GM12878 (cell line): Measurements from ENCODE around the gene AGRN. TPM values are rescaled to one million over a fixed set of nuclear protein-coding genes. Genes with fewer than 3 reads are reported as not detected.

Experiments used
- ATAC-seq: fragments of 200-7000 bp; cut with Tn5 transposase; 3 replicates; pipeline ENCODE4 v1.9.1; 2020; ENCODE audit warnings: mild to moderate bottlenecking, moderate library complexity
- BruUV-seq: library from RNA; stranded (reverse); fragments of 400-500 nt; replicated peaks from 2 replicates; lab custom pipeline; 2021; lab: Mats Ljungman, UMichigan
- CTCF ChIA-PET: fragments of 300-600 bp; sonication (Branson Sonifier 250); formaldehyde crosslinking; extraction: SDS; loops from one replicate; lab custom pipeline; 2021; ENCODE audit warnings: inconsistent platforms; lab: Yijun Ruan, JAX
- POLR2A ChIA-PET: fragments of 350-600 bp; formaldehyde crosslinking; extraction: SDS; loops from one replicate; lab custom pipeline; 2021; ENCODE audit warnings: inconsistent platforms; lab: Charles Lee
- RAD21 ChIA-PET: fragments of 300-600 bp; sonication (Branson Sonifier 250); formaldehyde crosslinking; loops from one replicate; lab custom pipeline; 2023; ENCODE audit warnings: antibody characterized with exemption; ENCODE audit not compliant: unreplicated experiment; lab: Charles Lee
- SMC1A ChIA-PET: fragments of 300-600 bp; sonication (Branson Sonifier 250); formaldehyde crosslinking; loops from one replicate; lab custom pipeline; 2023; ENCODE audit not compliant: unreplicated experiment, uncharacterized antibody; lab: Charles Lee
- DNase-seq: peaks from one replicate; pipeline ENCODE4 v3.0.0-alpha.2; 2011; ENCODE audit warnings: low read depth, low spot score
- FAIRE-seq: peaks from 3 replicates; lab custom pipeline; 2011; peaks lifted over from hg19 to GRCh38; lab: Jason Lieb, UNC
- H2AFZ ChIP-seq: 2 replicates; pipeline ENCODE4 v1.6.0; 2011; ENCODE audit warnings: low read depth, low read length, control low read depth; ENCODE audit not compliant: control insufficient read depth
- H3K27ac ChIP-seq: 2 replicates; pipeline ENCODE4 v1.5.1; 2011; ENCODE audit warnings: control low read depth; ENCODE audit not compliant: control insufficient read depth, insufficient read depth
- H3K27me3 ChIP-seq, 2 experiments: replicated peaks in 1 of 2; 2 replicates each; pipeline versions ENCODE4 v1.6.0 to v1.6.1; 2011; ENCODE audit warnings: low read length in 1 of 2; ENCODE audit not compliant: control insufficient read depth in 2 of 2, insufficient read depth in 2 of 2
- H3K36me3 ChIP-seq, 2 experiments: 2 replicates each; pipeline ENCODE4 v1.5.1; 2011; ENCODE audit warnings: low read length in 1 of 2; ENCODE audit not compliant: control insufficient read depth in 2 of 2, insufficient read depth in 2 of 2
- H3K4me1 ChIP-seq: 2 replicates; pipeline ENCODE4 v1.6.1; 2011; ENCODE audit warnings: mild to moderate bottlenecking, low read length, moderate library complexity, mixed read lengths; ENCODE audit not compliant: control insufficient read depth, insufficient read depth
- H3K4me2 ChIP-seq: 2 replicates; pipeline ENCODE4 v1.6.0; 2011; ENCODE audit warnings: control low read depth; ENCODE audit not compliant: control insufficient read depth, insufficient read depth
- H3K4me3 ChIP-seq: fragments of 200-600 bp; sonication (generic); 2 replicates; pipeline ENCODE4 v1.5.1; 2016
- H3K79me2 ChIP-seq: 2 replicates; pipeline ENCODE4 v1.6.0; 2011; ENCODE audit warnings: low read length; ENCODE audit not compliant: control insufficient read depth, insufficient read depth
- H3K9ac ChIP-seq: 2 replicates; pipeline ENCODE4 v1.8.0; 2011; ENCODE audit warnings: low read length, control low read depth, mixed read lengths; ENCODE audit not compliant: control insufficient read depth, insufficient read depth
- H3K9me3 ChIP-seq: replicated peaks from 3 replicates; pipeline ENCODE4 v1.5.1; 2011; ENCODE audit warnings: mild to moderate bottlenecking, low read length; ENCODE audit not compliant: control insufficient read depth, insufficient read depth
- H4K20me1 ChIP-seq: 2 replicates; pipeline ENCODE4 v1.6.0; 2011; ENCODE audit not compliant: control insufficient read depth, insufficient read depth
- ASH2L ChIP-seq: fragments of 300-600, 200-600 bp; sonication (generic); IDR thresholded peaks from 2 replicates; pipeline ENCODE4 v1.6.1; 2017; ENCODE audit warnings: low read depth, mild to moderate bottlenecking, borderline replicate concordance
- ATF3 ChIP-seq: IDR thresholded peaks from 2 replicates; pipeline ENCODE4 v1.6.1; 2011; ENCODE audit warnings: low read depth, mild to moderate bottlenecking, low read length, moderate library complexity, borderline replicate concordance; ENCODE audit errors: extremely low read depth
- CBX5 ChIP-seq: sonication (generic); IDR thresholded peaks from 2 replicates; pipeline ENCODE4 v1.6.1; 2016; ENCODE audit warnings: low read depth, moderate library complexity, mild to moderate bottlenecking, inconsistent platforms
- MLLT1 ChIP-seq: fragments of 450-650 bp; IDR thresholded peaks from 2 replicates; pipeline ENCODE4 v1.6.1; 2016; ENCODE audit warnings: mild to moderate bottlenecking
- NR2F1 ChIP-seq: fragments of 450-650 bp; conservative IDR thresholded peaks from 2 replicates; pipeline ENCODE4 v1.6.1; 2017; ENCODE audit warnings: mild to moderate bottlenecking
- PBX3 ChIP-seq: IDR thresholded peaks from 2 replicates; pipeline ENCODE4 v1.6.1; 2011; ENCODE audit warnings: mild to moderate bottlenecking, low read depth, low read length, moderate library complexity; ENCODE audit not compliant: insufficient replicate concordance
- POLR2A ChIP-seq: IDR thresholded peaks from 2 replicates; pipeline ENCODE4 v1.6.1; 2011; ENCODE audit warnings: low read depth, mild to moderate bottlenecking, low read length
- POLR2AphosphoS5 ChIP-seq: IDR thresholded peaks from 2 replicates; pipeline ENCODE4 v1.6.1; 2011; ENCODE audit warnings: mild to moderate bottlenecking, low read length, inconsistent platforms
- TAF1 ChIP-seq: IDR thresholded peaks from 2 replicates; pipeline ENCODE4 v1.6.1; 2011; ENCODE audit warnings: mild to moderate bottlenecking, low read depth, low read length, borderline replicate concordance
- ZBTB33 ChIP-seq: fragments of 450-650 bp; IDR thresholded peaks from 2 replicates; pipeline ENCODE4 v1.6.1; 2017; ENCODE audit warnings: mild to moderate bottlenecking
- WGBS: methylation state at CpG from one replicate; pipeline ENCODE4 v1.1.6; 2016; ENCODE audit warnings: low lambda C conversion rate; ENCODE audit not compliant: insufficient replicate concordance, insufficient coverage; ENCODE audit errors: missing lambda C conversion rate; 5-methylcytosine and 5-hydroxymethylcytosine counted together
- in situ Hi-C: fragments of 300-500 bp; cut with MboI; formaldehyde crosslinking; loops from 9 replicates; pipeline ENCODE4 v1.14.3; 2018; ENCODE audit warnings: mixed read lengths
- intact Hi-C: fragments of 100-400 bp; cut with micrococcal nuclease; formaldehyde crosslinking; loops from one replicate; pipeline ENCODE4 v1.14.2; 2022; ENCODE audit not compliant: unreplicated experiment
- polyA plus RNA-seq, 11 experiments: library from polyadenylated mRNA; depleted of rRNA in 4 of 11; unstranded in 6 of 11; stranded (reverse) in 5 of 11; fragments of >200 nt; fragmentation: Nextera tagmentation in 4 of 11; fragmentation: Illumina TruSeq in 1 of 11; extraction: Ambion mirVana in 4 of 11; extraction: Trizol in 1 of 11; gene quantifications; 1 replicate in 1 of 11; 2 replicates in 10 of 11; pipeline versions ENCODE4 v1.2.1 to v1.2.3, GENCODE V29; 2011 to 2016; ENCODE audit warnings: inconsistent platforms in 2 of 11, missing spikeins in 2 of 11, low read depth in 1 of 11
- total RNA-seq, 4 experiments: library from RNA; depleted of rRNA in 3 of 4; stranded (reverse); fragments of >200 nt in 3 of 4; fragmentation: Illumina TruSeq in 1 of 4; extraction: Trizol in 1 of 4; gene quantifications; 2 replicates each; pipeline versions ENCODE4 v1.2.1 to v1.2.3, GENCODE V29; 2013 to 2021
- TF ChIP-seq, protein P1 (sequence below): IDR thresholded peaks from 2 replicates; pipeline ENCODE4 v1.6.1; 2012; ENCODE audit warnings: low read length, inconsistent platforms

Gene AGRN
- total and polyA plus RNA-seq, 10 of the 15 experiments (the other 5 are each of a cell fraction or from before 2014, with no cell fraction given), result 0.02 to 41.8 (median 4.1) TPM

DNA sequence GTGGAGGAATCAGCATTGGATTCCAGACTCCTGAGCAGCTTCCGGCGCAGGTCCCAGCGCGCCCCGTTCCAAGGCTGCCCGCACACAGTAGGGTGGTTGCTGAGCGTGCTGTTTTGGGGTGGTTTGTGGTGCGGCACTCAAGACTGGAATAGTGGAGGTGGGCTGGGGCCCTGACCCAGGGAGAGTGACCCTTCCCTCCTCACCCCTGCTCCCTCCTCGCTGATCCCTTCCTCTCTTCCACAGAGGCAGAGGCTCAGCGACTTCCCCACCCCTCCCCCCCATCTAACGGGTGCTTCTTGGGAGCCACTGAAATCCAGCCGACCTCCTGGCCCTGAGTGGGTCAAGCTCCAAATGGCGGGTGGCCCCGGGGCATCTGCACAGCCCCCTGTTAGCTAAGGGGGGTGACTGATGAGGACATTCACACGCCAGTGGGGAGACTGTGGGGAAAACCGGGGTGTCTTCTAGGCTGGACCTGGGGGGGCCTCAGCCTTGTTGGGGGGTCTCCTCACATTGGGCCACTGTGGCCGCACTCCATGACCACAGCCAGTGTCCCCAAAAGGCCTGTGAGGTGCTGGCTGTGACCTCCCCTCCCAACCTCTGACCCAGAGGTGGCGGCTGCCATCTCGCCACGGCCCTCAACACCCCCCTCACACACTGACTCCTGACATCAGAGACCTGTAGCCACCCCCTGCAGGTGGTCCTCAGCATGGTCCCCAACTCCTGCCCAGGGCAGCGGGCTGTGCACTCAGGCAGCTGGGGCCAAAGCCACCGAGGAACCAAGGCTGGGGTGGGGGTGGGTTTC, 16.1 kb upstream of the AGRN start:
- no peak for DNase-seq
- H4K20me1 ChIP-seq, result no peaks in the 10 kb centered on the region
- H3K36me3 ChIP-seq, result no peaks in the 10 kb centered on the region
- ChIA-PET SMC1A (no interaction called here), RAD21 (interaction anchor here (1.4 kb wide), 1 partner anchor 12 kb away, joined by 6 read pairs; no protein-coding TSS in a partner anchor), POLR2A (interaction anchor here (0.6 to 5.4 kb wide), 5 partner anchors 10 to 98 kb away, joined by 3 to 22 read pairs (median 6); partner anchors contain the start of genes AGRN and ISG15), CTCF (interaction anchor here (0.9 to 5.6 kb wide), 4 partner anchors 10 to 98 kb away, joined by 3 to 56 read pairs (median 20); partner anchors contain the start of genes ISG15 and PERM1)
- no peak overlapping the region for H3K27ac ChIP-seq
- FAIRE-seq, result no peak
- intact Hi-C loops, result no loop called here
- H3K9ac ChIP-seq, result no peak overlapping the region
- H2AFZ ChIP-seq, result no peak overlapping the region
- peaks cover 0 to 14% of the 10 kb centered on the region in 2 experiments; a peak in 2 of 4 replicates for H3K27me3 ChIP-seq
- in situ Hi-C loops, result no loop called here
- no peaks in the 10 kb centered on the region for H3K9me3 ChIP-seq
- no peaks in the 10 kb centered on the region for H3K79me2 ChIP-seq
- no peak overlapping the region for H3K4me3 ChIP-seq
- BruUV-seq, result no TSS peak
- H3K4me1 ChIP-seq, result peaks cover 26% of the 10 kb centered on the region
- TF ChIP-seq CBX5 (no peak), ZBTB33 (no peak), POLR2A (no peak), ASH2L (no peak), PBX3 (no peak), MLLT1 (no peak), TAF1 (no peak), NR2F1 (no peak), ATF3 (no peak), POLR2AphosphoS5 (no peak)
- TF ChIP-seq, protein P1, sequence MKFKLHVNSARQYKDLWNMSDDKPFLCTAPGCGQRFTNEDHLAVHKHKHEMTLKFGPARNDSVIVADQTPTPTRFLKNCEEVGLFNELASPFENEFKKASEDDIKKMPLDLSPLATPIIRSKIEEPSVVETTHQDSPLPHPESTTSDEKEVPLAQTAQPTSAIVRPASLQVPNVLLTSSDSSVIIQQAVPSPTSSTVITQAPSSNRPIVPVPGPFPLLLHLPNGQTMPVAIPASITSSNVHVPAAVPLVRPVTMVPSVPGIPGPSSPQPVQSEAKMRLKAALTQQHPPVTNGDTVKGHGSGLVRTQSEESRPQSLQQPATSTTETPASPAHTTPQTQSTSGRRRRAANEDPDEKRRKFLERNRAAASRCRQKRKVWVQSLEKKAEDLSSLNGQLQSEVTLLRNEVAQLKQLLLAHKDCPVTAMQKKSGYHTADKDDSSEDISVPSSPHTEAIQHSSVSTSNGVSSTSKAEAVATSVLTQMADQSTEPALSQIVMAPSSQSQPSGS, result no peak
- no peak overlapping the region for H3K4me2 ChIP-seq
- no peak for ATAC-seq
- WGBS, result 62% methylated on average over 21 of the region's 22 CpGs
